Left lung (tissue), 10 donors: ENCODE measurements around the gene CDHR4. TPM values are rescaled to one million over a fixed set of nuclear protein-coding genes. Genes with fewer than 3 reads are reported as not detected.

Experiments
- ATAC-seq: fragments of 200-7000 bp; cut with Tn5 transposase; one replicate; pipeline ENCODE4 v1.9.1; 2020; ENCODE audit warnings: moderate library complexity
- DNase-seq, 4 donors: peaks; one replicate each; pipeline ENCODE4 v3.0.0-alpha.2; 2013 to 2020
- H3K27ac ChIP-seq, 2 donors: fragments of 200-600 bp; sonication (generic) in 1 of 2; one replicate each; pipeline versions ENCODE4 v1.5.0 to v1.8.0; 2020 to 2021
- H3K27me3 ChIP-seq, 2 donors: fragments of 200-600 bp; sonication (generic) in 1 of 2; one replicate each; pipeline versions ENCODE4 v1.5.0 to v1.8.0; 2020 to 2021
- H3K36me3 ChIP-seq, 2 donors: fragments of 200-600 bp; sonication (generic) in 1 of 2; one replicate each; pipeline versions ENCODE4 v1.5.0 to v1.8.0; 2020 to 2021
- H3K4me1 ChIP-seq, 2 donors: fragments of 200-600 bp; one replicate each; pipeline ENCODE4 v1.8.0; 2021
- H3K4me3 ChIP-seq, 2 donors: fragments of 200-600 bp; sonication (generic) in 1 of 2; one replicate each; pipeline versions ENCODE4 v1.5.0 to v1.8.0; 2020 to 2021; ENCODE audit warnings: mild to moderate bottlenecking in 1 of 2
- H3K9me3 ChIP-seq, 2 donors: fragments of 200-600 bp; sonication (generic) in 1 of 2; one replicate each; pipeline versions ENCODE4 v1.5.0 to v1.8.0; 2020 to 2021
- intact Hi-C, 2 donors: fragments of 100-400 bp; cut with DNase I; formaldehyde crosslinking; loops; one replicate each; pipeline versions ENCODE4 v1.11.2 to v1.14.2; 2022
- polyA plus RNA-seq, 6 donors: library from polyadenylated mRNA; unstranded; fragments of 120-200 nt; gene quantifications; one replicate each; pipeline ENCODE4 v1.2.1, GENCODE V29; 2013; ENCODE audit not compliant: insufficient read length in 6 of 6
- total RNA-seq, 2 donors: library from RNA; stranded (reverse); fragmentation: NEBNext Ultra II Directional; extraction: Animal tissue kit (Norgen Biotek cat#: 25700); gene quantifications; one replicate each; pipeline ENCODE4 v1.2.1, GENCODE V29; 2021
- TF ChIP-seq, protein P1 (sequence below), 2 donors: fragments of 200-600 bp; sonication (generic) in 1 of 2; IDR thresholded peaks; one replicate each; pipeline versions ENCODE4 v1.5.0 to v1.8.0; 2021; ENCODE audit warnings: antibody characterized with exemption in 2 of 2
- donor health status: DM: no; HTN: yes; CAD: no.
- donor health status: DM: no; HTN: no; CAD: no.

Gene CDHR4
- total and polyA plus RNA-seq, 8 donors: 0.20 to 6.5 (median 3.8) TPM

GRCh38 chr3:49803465-49804140 is 3.9 kb upstream of the CDHR4 start:
- no peaks in the 10 kb centered on the region for H3K9me3 ChIP-seq
- H3K4me3 ChIP-seq: peak overlapping the region; percentile 88 to 94
- peak overlapping the region; percentile 89 to 94 for H3K27ac ChIP-seq
- H3K36me3 ChIP-seq: peaks cover 0 to 1% of the 10 kb centered on the region in 2 donors
- TF ChIP-seq, protein P1, sequence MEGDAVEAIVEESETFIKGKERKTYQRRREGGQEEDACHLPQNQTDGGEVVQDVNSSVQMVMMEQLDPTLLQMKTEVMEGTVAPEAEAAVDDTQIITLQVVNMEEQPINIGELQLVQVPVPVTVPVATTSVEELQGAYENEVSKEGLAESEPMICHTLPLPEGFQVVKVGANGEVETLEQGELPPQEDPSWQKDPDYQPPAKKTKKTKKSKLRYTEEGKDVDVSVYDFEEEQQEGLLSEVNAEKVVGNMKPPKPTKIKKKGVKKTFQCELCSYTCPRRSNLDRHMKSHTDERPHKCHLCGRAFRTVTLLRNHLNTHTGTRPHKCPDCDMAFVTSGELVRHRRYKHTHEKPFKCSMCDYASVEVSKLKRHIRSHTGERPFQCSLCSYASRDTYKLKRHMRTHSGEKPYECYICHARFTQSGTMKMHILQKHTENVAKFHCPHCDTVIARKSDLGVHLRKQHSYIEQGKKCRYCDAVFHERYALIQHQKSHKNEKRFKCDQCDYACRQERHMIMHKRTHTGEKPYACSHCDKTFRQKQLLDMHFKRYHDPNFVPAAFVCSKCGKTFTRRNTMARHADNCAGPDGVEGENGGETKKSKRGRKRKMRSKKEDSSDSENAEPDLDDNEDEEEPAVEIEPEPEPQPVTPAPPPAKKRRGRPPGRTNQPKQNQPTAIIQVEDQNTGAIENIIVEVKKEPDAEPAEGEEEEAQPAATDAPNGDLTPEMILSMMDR (IDR thresholded peaks at IDR 0.05): no peak
- peak in 2 of 4 donors; percentile 79 to 87 for DNase-seq
- H3K4me1 ChIP-seq: peaks cover 30 to 47% of the 10 kb centered on the region in 2 donors
- ATAC-seq: no peak
- H3K27me3 ChIP-seq: no peaks in the 10 kb centered on the region
- intact Hi-C loops: loop anchor here in 1 of 2 donors (5.0 kb wide), 1 partner anchor 34 kb away; no protein-coding TSS in a partner anchor

- intact Hi-C loops: loop anchor here in 1 of 2 donors (5.0 kb wide), 1 partner anchor 34 kb away; no protein-coding TSS in a partner anchor
- Histone ChIP-seq H3K27me3 (no peaks in the 10 kb centered on the region), H3K36me3 (no peaks in the 10 kb centered on the region), H3K27ac (peak within 1 kb of the TSS; percentile 89 to 94), H3K9me3 (no peaks in the 10 kb centered on the region), H3K4me1 (peaks cover 30 to 46% of the 10 kb centered on the region in 2 donors), H3K4me3 (peak within 1 kb of the TSS; percentile 88 to 94)
- ATAC-seq: peak; percentile 92
- peak; percentile 88 to 98 (median 92) for DNase-seq
- TF ChIP-seq, protein P1 (IDR thresholded peaks at IDR 0.05): peak; percentile 87 to 92
Observed at GRCh38 chr3:49802719-49803464, 3.2 kb upstream of the CDHR4 start, which contains the start of gene INKA1. TSS of gene INKA1 (plus strand) at chr3:49803261. CDS start at chr3:49803393, 132 bp downstream.

- no peak for DNase-seq
- peaks cover 20 to 28% of the 10 kb centered on the region in 2 donors for H3K4me1 ChIP-seq
- H3K36me3 ChIP-seq: no peaks in the 10 kb centered on the region
- H3K4me3 ChIP-seq: no peak overlapping the region
- no peak overlapping the region for H3K27ac ChIP-seq
- TF ChIP-seq, protein P1 (IDR thresholded peaks at IDR 0.05): no peak
- no peaks in the 10 kb centered on the region for H3K27me3 ChIP-seq
- intact Hi-C loops: loop anchor here in 1 of 2 donors (5.0 kb wide), 1 partner anchor 36 kb away; no protein-coding TSS in a partner anchor
- ATAC-seq: no peak
- no peaks in the 10 kb centered on the region for H3K9me3 ChIP-seq
Observed at GRCh38 chr3:49801160-49801559, 1.5 kb upstream of the CDHR4 start.

GRCh38 chr3:49799105-49799504 is 568 bp downstream of the CDHR4 start:
- no peak for ATAC-seq
- H3K9me3 ChIP-seq: no peaks in the 10 kb centered on the region
- no peak overlapping the region for H3K27ac ChIP-seq
- H3K4me3 ChIP-seq: no peak overlapping the region
- intact Hi-C loops: no loop called here
- no peaks in the 10 kb centered on the region for H3K27me3 ChIP-seq
- DNase-seq: peak in 1 of 4 donors; percentile 39
- TF ChIP-seq, protein P1 (IDR thresholded peaks at IDR 0.05): no peak
- H3K36me3 ChIP-seq: no peaks in the 10 kb centered on the region
- H3K4me1 ChIP-seq: peaks cover 0 to 8% of the 10 kb centered on the region in 2 donors
